Kidney (tissue), 14 donors: Measurements from ENCODE around the gene GCM1. TPM values are rescaled to one million over a fixed set of nuclear protein-coding genes. Genes with fewer than 3 reads are reported as not detected.

Experiments
- DNase-seq, 5 donors: peaks; one replicate each; pipeline ENCODE4 v3.0.0-alpha.2; 2013 to 2020
- FAIRE-seq: peaks from 2 replicates; lab custom pipeline; 2012; peaks lifted over from hg19 to GRCh38; lab: Jason Lieb, UNC
- H3K27ac ChIP-seq, 2 donors: one replicate each; pipeline ENCODE4 v1.7.0; 2013; ENCODE audit warnings: low read depth in 2 of 2, low read length in 2 of 2, inconsistent platforms in 1 of 2
- H3K27me3 ChIP-seq: one replicate; pipeline ENCODE4 v1.7.1; 2013; ENCODE audit warnings: low read length, inconsistent platforms; ENCODE audit not compliant: control insufficient read depth, insufficient read depth
- H3K36me3 ChIP-seq, 3 donors: one replicate each; pipeline versions ENCODE4 v1.7.0 to v1.7.1; 2013; ENCODE audit warnings: low read length in 3 of 3, control low read depth in 1 of 3, inconsistent platforms in 1 of 3; ENCODE audit not compliant: insufficient read depth in 3 of 3, control insufficient read depth in 2 of 3
- H3K4me1 ChIP-seq, 3 donors: one replicate each; pipeline versions ENCODE4 v1.7.0 to v1.7.1; 2013; ENCODE audit warnings: low read length in 3 of 3, inconsistent platforms in 1 of 3, low read depth in 1 of 3; ENCODE audit not compliant: control insufficient read depth in 2 of 3, insufficient read depth in 2 of 3
- H3K4me3 ChIP-seq, 3 donors: one replicate each; pipeline versions ENCODE4 v1.7.0 to v1.8.1; 2013; ENCODE audit warnings: low read length in 3 of 3, control low read depth in 1 of 3, inconsistent platforms in 1 of 3
- H3K9ac ChIP-seq, 3 donors: one replicate each; pipeline versions ENCODE4 v1.7.0 to v1.7.1; 2013; ENCODE audit warnings: low read length in 3 of 3, control low read depth in 1 of 3, inconsistent platforms in 1 of 3
- H3K9me3 ChIP-seq, 3 donors: one replicate each; pipeline versions ENCODE4 v1.7.0 to v1.7.1; 2013; ENCODE audit warnings: low read length in 3 of 3, control low read depth in 1 of 3, inconsistent platforms in 1 of 3; ENCODE audit not compliant: control insufficient read depth in 2 of 3, insufficient read depth in 1 of 3
- intact Hi-C: fragments of 100-400 bp; cut with DNase I; formaldehyde crosslinking; loops from one replicate; pipeline ENCODE4 v1.11.1; 2022
- polyA plus RNA-seq: library from polyadenylated mRNA; stranded (reverse); fragments of 350-450 nt; fragmentation: Illumina TruSeq; extraction: RNeasy Lipid Tissue Mini Kit (QIAGEN cat#74804); gene quantifications from one replicate; pipeline ENCODE4 v1.2.3, GENCODE V29; 2014; ENCODE audit warnings: low read depth, low replicate concordance; ENCODE audit not compliant: insufficient read depth
- total RNA-seq: library from RNA; stranded (reverse); fragmentation: NEBNext Ultra II Directional; extraction: Animal tissue kit (Norgen Biotek cat#: 25700); gene quantifications from one replicate; pipeline ENCODE4 v1.2.1, GENCODE V29; 2021
- TF ChIP-seq, protein P1 (sequence below): IDR thresholded peaks from 3 replicates; pipeline ENCODE4 v1.5.1; 2012; ENCODE audit warnings: mild to moderate bottlenecking, moderate library complexity, borderline replicate concordance; ENCODE audit not compliant: insufficient read depth; ENCODE audit errors: extremely low read depth
- donor health status: control.
- donor health status: control.
- donor health status: control.
- donor health status: control.
- donor health status: control.
- donor health status: DM: yes; HTN: yes; CAD: no.
- donor health status: Normal renal cell carcinoma (clear cell type).

GCM1 gene
- total and polyA plus RNA-seq, 2 donors from 2014 or later = 0.37 to 0.72 TPM

- no peak overlapping the region for H3K27ac ChIP-seq
- H3K4me3 ChIP-seq = no peak overlapping the region
- no peak for FAIRE-seq
- no peak for DNase-seq
- no peaks in the 10 kb centered on the region for H3K27me3 ChIP-seq
- TF ChIP-seq, protein P1, sequence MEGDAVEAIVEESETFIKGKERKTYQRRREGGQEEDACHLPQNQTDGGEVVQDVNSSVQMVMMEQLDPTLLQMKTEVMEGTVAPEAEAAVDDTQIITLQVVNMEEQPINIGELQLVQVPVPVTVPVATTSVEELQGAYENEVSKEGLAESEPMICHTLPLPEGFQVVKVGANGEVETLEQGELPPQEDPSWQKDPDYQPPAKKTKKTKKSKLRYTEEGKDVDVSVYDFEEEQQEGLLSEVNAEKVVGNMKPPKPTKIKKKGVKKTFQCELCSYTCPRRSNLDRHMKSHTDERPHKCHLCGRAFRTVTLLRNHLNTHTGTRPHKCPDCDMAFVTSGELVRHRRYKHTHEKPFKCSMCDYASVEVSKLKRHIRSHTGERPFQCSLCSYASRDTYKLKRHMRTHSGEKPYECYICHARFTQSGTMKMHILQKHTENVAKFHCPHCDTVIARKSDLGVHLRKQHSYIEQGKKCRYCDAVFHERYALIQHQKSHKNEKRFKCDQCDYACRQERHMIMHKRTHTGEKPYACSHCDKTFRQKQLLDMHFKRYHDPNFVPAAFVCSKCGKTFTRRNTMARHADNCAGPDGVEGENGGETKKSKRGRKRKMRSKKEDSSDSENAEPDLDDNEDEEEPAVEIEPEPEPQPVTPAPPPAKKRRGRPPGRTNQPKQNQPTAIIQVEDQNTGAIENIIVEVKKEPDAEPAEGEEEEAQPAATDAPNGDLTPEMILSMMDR = no peak
- intact Hi-C loops = no loop called here
- H3K4me1 ChIP-seq = peaks cover 0 to 7% (median 3%) of the 10 kb centered on the region in 3 donors
- no peaks in the 10 kb centered on the region for H3K36me3 ChIP-seq
- H3K9me3 ChIP-seq = no peaks in the 10 kb centered on the region
- H3K9ac ChIP-seq = no peak overlapping the region
These were observed 24.4 kb downstream of the GCM1 start for GRCh38 chr6:53124131-53124800.

DNA sequence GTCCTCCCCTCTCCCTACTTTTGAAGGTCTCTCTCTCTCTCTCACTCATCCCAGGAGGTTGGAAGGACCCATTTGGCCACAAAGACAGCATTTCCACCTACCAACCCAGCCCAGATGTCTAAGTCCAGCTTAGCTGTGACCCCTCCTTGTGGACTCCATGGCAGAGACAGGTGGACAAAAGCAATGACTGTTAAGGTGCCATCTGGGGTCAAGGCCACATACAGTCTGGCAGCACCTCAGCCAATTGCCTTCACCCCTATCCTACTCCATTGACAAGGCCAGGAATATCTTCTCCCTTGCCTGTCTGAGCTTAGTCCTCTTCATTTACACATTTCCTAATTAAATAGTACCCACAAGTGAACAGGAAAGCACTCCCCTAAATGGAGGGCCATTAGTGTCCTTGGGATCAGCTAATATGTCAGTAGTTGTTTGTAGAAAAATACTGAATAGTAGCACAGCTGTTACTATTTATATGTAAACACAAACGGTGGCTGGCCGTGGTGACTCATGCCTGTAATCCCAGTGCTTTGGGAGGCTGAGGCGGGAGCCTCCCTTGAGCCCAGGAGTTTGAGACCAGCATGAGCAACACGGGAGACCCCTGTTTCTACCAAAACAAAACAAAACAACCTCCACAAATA is 28.8 kb downstream of the GCM1 start:
- no peak overlapping the region for H3K27ac ChIP-seq
- FAIRE-seq (no peak), DNase-seq (no peak)
- H3K36me3 ChIP-seq = no peaks in the 10 kb centered on the region
- no peaks in the 10 kb centered on the region for H3K4me1 ChIP-seq
- H3K9me3 ChIP-seq = no peaks in the 10 kb centered on the region
- intact Hi-C loops = no loop called here
- H3K9ac ChIP-seq = no peak overlapping the region
- H3K27me3 ChIP-seq = no peaks in the 10 kb centered on the region
- H3K4me3 ChIP-seq = no peak overlapping the region
- TF ChIP-seq, protein P1 = no peak

- Histone ChIP-seq H3K36me3 (no peaks in the 10 kb centered on the region), H3K27me3 (no peaks in the 10 kb centered on the region), H3K27ac (no peak overlapping the region), H3K4me1 (no peaks in the 10 kb centered on the region), H3K9ac (no peak overlapping the region), H3K4me3 (no peak overlapping the region), H3K9me3 (no peaks in the 10 kb centered on the region)
- DNase-seq = no peak
- intact Hi-C loops = no loop called here
- FAIRE-seq = no peak
- TF ChIP-seq, protein P1 = no peak
These were observed 29.3 kb downstream of the GCM1 start for GRCh38 chr6:53119349-53119748.
